Activated B cell treated with CpG ODN at 0.5 μM for 24 hours (primary cell): ENCODE measurements around the gene CUEDC1. TPM values are rescaled to one million over a fixed set of nuclear protein-coding genes. Genes with fewer than 3 reads are reported as not detected.

Source experiments
- ATAC-seq: fragments of 200-7000 bp; cut with Tn5 transposase; one replicate; pipeline ENCODE4 v1.10.0; 2021; ENCODE audit warnings: low read depth, mild to moderate bottlenecking, moderate library complexity
- CTCF ChIA-PET: fragments of 350-600 bp; sonication (Branson Sonifier 250); formaldehyde crosslinking; loops from one replicate; lab custom pipeline; 2021; ENCODE audit warnings: antibody characterized with exemption; lab: Charles Lee
- POLR2A ChIA-PET: fragments of 350-600 bp; sonication (Branson Sonifier 250); formaldehyde crosslinking; loops from one replicate; lab custom pipeline; 2021; ENCODE audit warnings: antibody characterized with exemption; lab: Charles Lee
- DNase-seq: peaks from one replicate; pipeline ENCODE4 v3.0.0; 2022
- H3K27ac Mint-ChIP-seq: one replicate; pipeline ENCODE4 v1.8.0; 2020; ENCODE audit warnings: mixed read lengths
- H3K27me3 Mint-ChIP-seq: one replicate; pipeline ENCODE4 v1.8.0; 2021; ENCODE audit warnings: mixed read lengths
- H3K36me3 Mint-ChIP-seq: one replicate; pipeline ENCODE4 v1.8.0; 2021; ENCODE audit warnings: low read depth, mixed read lengths
- H3K4me1 Mint-ChIP-seq: one replicate; pipeline ENCODE4 v1.8.0; 2021; ENCODE audit warnings: mixed read lengths
- H3K4me3 Mint-ChIP-seq: one replicate; pipeline ENCODE4 v1.8.0; 2020; ENCODE audit warnings: mild to moderate bottlenecking, mixed read lengths
- H3K9me3 Mint-ChIP-seq: one replicate; pipeline ENCODE4 v1.8.0; 2020; ENCODE audit warnings: mixed read lengths
- CTCF ChIP-seq: fragments of 200-600 bp; IDR thresholded peaks from one replicate; pipeline ENCODE4 v1.8.0; 2022; ENCODE audit warnings: antibody characterized with exemption, mild to moderate bottlenecking
- intact Hi-C: fragments of 100-400 bp; cut with micrococcal nuclease; formaldehyde crosslinking; loops from one replicate; pipeline ENCODE4 v1.15.1; 2024
- total RNA-seq: library from RNA; stranded (reverse); gene quantifications from 2 replicates; pipeline ENCODE4 v1.2.3, GENCODE V29; 2022

The CUEDC1 gene
- total RNA-seq, 1 donor from 2014 or later = not detected

GRCh38 chr17:57948169-57948554, 7.0 kb downstream of the CUEDC1 start:
- Mint-ChIP-seq H3K27me3 (peaks cover 41% of the 10 kb centered on the region), H3K27ac (no peak overlapping the region), H3K36me3 (no peaks in the 10 kb centered on the region), H3K4me3 (no peak overlapping the region), H3K4me1 (peaks cover 48% of the 10 kb centered on the region), H3K9me3 (no peaks in the 10 kb centered on the region)
- ChIA-PET POLR2A (interaction anchor here (0.9 to 2.3 kb wide), 2 partner anchors 9 to 59 kb away, joined by 3 to 12 read pairs; partner anchors contain the start of gene SRSF1), CTCF (interaction anchor here (1.2 kb wide), 1 partner anchor 49 kb away, joined by 3 read pairs; no protein-coding TSS in a partner anchor)
- no peak for DNase-seq
- intact Hi-C loops = loop anchor here (5.0 kb wide), 1 partner anchor 39 kb away; the partner anchor contains the start of gene VEZF1
- no peak for ATAC-seq
- TF ChIP-seq CTCF = no peak

DNA sequence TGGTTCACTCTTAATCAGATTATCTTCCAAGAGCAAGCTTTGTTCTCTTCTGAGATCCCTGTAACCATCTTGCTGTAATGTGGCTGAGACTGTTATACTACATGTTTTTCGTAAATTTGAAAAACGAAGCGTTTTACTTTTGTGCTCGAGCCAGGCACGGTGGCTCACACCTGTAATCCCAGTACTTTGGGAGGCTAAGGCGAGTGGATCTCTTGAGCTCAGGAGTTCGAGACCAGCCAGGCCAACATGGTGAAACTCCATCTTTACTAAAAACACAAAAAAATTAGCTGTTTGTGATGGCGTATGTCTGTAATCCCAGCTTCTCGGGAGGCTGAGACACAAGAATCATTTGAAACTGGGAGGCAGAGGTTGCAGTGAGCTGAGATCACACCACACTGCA, 7.8 kb downstream of the CUEDC1 start:
- Mint-ChIP-seq H3K4me1 (peaks cover 50% of the 10 kb centered on the region), H3K4me3 (peak overlapping the region; percentile 76), H3K27me3 (peaks cover 35% of the 10 kb centered on the region), H3K36me3 (no peaks in the 10 kb centered on the region), H3K27ac (no peak overlapping the region), H3K9me3 (no peaks in the 10 kb centered on the region)
- no peak for TF ChIP-seq CTCF
- ChIA-PET CTCF (interaction anchor here (0.9 to 1.6 kb wide), 3 partner anchors 9 to 88 kb away, joined by 3 to 9 read pairs (median 5); partner anchors contain the start of gene CUEDC1), POLR2A (interaction anchor here (0.6 to 2.3 kb wide), 6 partner anchors 8 to 97 kb away, joined by 3 to 12 read pairs (median 9); partner anchors contain the start of genes MRPS23 and SRSF1)
- DNase-seq (no peak), ATAC-seq (no peak)
- intact Hi-C loops = loop anchor here (1.0 to 5.0 kb wide), 2 partner anchors 8 to 40 kb away; partner anchors contain the start of gene VEZF1

DNA sequence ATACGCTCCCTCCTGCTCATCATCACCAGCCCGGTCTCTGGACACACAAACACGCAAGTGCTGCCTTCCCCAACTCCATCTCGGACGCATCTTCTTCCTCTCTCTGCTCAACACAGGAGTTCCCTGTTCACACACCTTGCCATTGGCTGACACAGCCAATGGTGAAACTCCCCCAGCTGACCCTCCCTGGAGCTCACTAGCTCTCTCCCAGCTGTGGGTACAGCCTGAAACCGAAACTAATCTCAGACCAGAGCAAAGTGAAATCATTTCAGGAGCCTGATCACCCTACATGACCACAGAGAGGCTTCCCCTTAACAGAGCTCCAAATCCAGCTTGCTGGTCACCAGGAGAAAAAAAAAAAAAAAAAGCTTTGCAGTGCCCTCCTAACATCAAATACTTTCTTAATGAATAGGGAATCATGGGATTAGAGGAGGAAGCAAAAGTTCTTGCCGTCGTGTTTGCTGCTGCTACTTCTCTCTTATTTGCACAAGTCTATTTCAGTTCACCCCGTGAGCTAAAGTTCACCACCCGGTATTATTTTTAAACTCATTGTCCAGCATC, 8.3 kb downstream of the CUEDC1 start:
- intact Hi-C loops = loop anchor here (1.0 to 5.0 kb wide), 3 partner anchors 8 to 40 kb away; partner anchors contain the start of gene VEZF1
- Mint-ChIP-seq H3K27ac (peak overlapping the region; percentile 6), H3K4me1 (peaks cover 52% of the 10 kb centered on the region), H3K36me3 (no peaks in the 10 kb centered on the region), H3K9me3 (no peaks in the 10 kb centered on the region), H3K27me3 (peaks cover 39% of the 10 kb centered on the region), H3K4me3 (peak overlapping the region; percentile 76)
- POLR2A ChIA-PET = interaction anchor here (0.6 to 1.7 kb wide), 7 partner anchors 9 to 862 kb away, joined by 3 to 10 read pairs (median 6); partner anchors contain the start of genes AKAP1 and MRPS23
- ATAC-seq (peak; percentile 88), DNase-seq (peak; percentile 22)
- CTCF ChIA-PET = interaction anchor here (0.9 to 1.6 kb wide), 3 partner anchors 9 to 88 kb away, joined by 3 to 9 read pairs (median 5); partner anchors contain the start of gene CUEDC1
- TF ChIP-seq CTCF = no peak

- Mint-ChIP-seq H3K4me3 (peak overlapping the region; percentile 76), H3K4me1 (peaks cover 56% of the 10 kb centered on the region), H3K9me3 (no peaks in the 10 kb centered on the region), H3K36me3 (no peaks in the 10 kb centered on the region), H3K27ac (no peak overlapping the region), H3K27me3 (peaks cover 40% of the 10 kb centered on the region)
- DNase-seq (no peak), ATAC-seq (peak; percentile 38)
- TF ChIP-seq CTCF = no peak
- POLR2A ChIA-PET = interaction anchor here (0.6 to 1.7 kb wide), 6 partner anchors 10 to 861 kb away, joined by 3 to 9 read pairs (median 4); partner anchors contain the start of genes AKAP1 and MRPS23
- CTCF ChIA-PET = interaction anchor here (0.8 to 1.6 kb wide), 3 partner anchors 10 to 87 kb away, joined by 4 to 9 read pairs (median 5); partner anchors contain the start of gene CUEDC1
- intact Hi-C loops = loop anchor here (1.0 to 5.0 kb wide), 2 partner anchors 10 to 41 kb away; partner anchors contain the start of gene VEZF1
These were observed 9.0 kb downstream of the CUEDC1 start for GRCh38 chr17:57945996-57946797.
